ENCODE results near the gene TAF8.

GRCh38 chr6:42091718-42092023, 41.3 kb downstream of the TAF8 start:
- TF ChIP-seq CTCF (conservative IDR thresholded peaks at IDR 0.05; ENCODE audit: low read depth, low read length): no peak
- no peak for TF ChIP-seq EZH2 (IDR thresholded peaks at IDR 0.05; ENCODE audit: borderline replicate concordance, low read depth, low read length, poor library complexity, severe bottlenecking)
